Esophagus squamous epithelium (tissue), 4 donors: ENCODE data around the gene CRADD.

Source experiments
- POLR2A ChIP-seq, 4 donors: fragments of 450-650 bp; IDR thresholded peaks; one replicate each; pipeline ENCODE4 v1.6.1; 2017; ENCODE audit warnings: antibody characterized with exemption in 4 of 4, mild to moderate bottlenecking in 4 of 4, moderate library complexity in 3 of 4
- TF ChIP-seq, protein P1 (sequence below), 6 experiments: fragments of 450-650 bp in 4 of 6; fragments of 200-600 bp in 2 of 6; sonication (generic) in 2 of 6; IDR thresholded peaks; one replicate each; pipeline ENCODE4 v1.5.1; 2016 to 2019; ENCODE audit warnings: antibody characterized with exemption in 6 of 6, mild to moderate bottlenecking in 4 of 6, moderate library complexity in 4 of 6

DNA sequence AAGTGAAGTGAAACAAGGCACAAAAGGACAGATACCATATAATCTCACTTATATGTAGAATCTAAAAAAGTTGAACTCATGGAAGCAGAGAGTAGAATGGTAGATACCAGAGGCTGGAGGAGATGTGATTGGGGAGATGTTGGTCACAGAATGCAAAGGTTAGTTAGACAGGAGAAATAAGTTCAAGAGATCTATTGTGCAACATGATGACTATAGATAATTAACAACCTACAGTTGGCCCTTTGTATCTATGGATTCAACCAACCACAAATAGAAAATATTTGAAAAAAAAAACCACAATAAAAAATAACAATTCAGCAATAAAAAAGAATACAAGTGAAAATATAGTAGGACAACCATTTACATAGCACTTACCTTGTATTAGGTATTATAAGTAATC lies 19.3 kb downstream of the CRADD start:
- TF ChIP-seq, protein P1, sequence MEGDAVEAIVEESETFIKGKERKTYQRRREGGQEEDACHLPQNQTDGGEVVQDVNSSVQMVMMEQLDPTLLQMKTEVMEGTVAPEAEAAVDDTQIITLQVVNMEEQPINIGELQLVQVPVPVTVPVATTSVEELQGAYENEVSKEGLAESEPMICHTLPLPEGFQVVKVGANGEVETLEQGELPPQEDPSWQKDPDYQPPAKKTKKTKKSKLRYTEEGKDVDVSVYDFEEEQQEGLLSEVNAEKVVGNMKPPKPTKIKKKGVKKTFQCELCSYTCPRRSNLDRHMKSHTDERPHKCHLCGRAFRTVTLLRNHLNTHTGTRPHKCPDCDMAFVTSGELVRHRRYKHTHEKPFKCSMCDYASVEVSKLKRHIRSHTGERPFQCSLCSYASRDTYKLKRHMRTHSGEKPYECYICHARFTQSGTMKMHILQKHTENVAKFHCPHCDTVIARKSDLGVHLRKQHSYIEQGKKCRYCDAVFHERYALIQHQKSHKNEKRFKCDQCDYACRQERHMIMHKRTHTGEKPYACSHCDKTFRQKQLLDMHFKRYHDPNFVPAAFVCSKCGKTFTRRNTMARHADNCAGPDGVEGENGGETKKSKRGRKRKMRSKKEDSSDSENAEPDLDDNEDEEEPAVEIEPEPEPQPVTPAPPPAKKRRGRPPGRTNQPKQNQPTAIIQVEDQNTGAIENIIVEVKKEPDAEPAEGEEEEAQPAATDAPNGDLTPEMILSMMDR (IDR thresholded peaks at IDR 0.05): no peak
- TF ChIP-seq POLR2A (IDR thresholded peaks at IDR 0.05): no peak
